Keratinocyte (primary cell): ENCODE measurements around the gene TSPAN18. TPM values are rescaled to one million over a fixed set of nuclear protein-coding genes. Genes with fewer than 3 reads are reported as not detected.

Source experiments
- DNase-seq: peaks from one replicate; pipeline ENCODE4 v3.0.0-alpha.2; 2011; ENCODE audit warnings: low read depth, missing footprints, low spot score
- FAIRE-seq: peaks from 2 replicates; lab custom pipeline; 2011; peaks lifted over from hg19 to GRCh38; lab: Jason Lieb, UNC
- H2AFZ ChIP-seq: 2 replicates; pipeline ENCODE4 v1.6.0; 2012; ENCODE audit warnings: low read length, control low read depth, inconsistent platforms; ENCODE audit not compliant: control insufficient read depth
- H3K27ac ChIP-seq: 2 replicates; pipeline ENCODE4 v1.5.1; 2011; ENCODE audit warnings: low read length; ENCODE audit not compliant: control insufficient read depth, insufficient read depth
- H3K27me3 ChIP-seq: 3 replicates; pipeline ENCODE4 v1.6.0; 2011; ENCODE audit warnings: low read length; ENCODE audit not compliant: control insufficient read depth, insufficient read depth; ENCODE audit errors: extremely low read depth
- H3K36me3 ChIP-seq, 2 experiments: 2 replicates in 1 of 2; 3 replicates in 1 of 2; pipeline ENCODE4 v1.5.1; 2011; ENCODE audit warnings: low read length in 2 of 2, mild to moderate bottlenecking in 1 of 2; ENCODE audit not compliant: control insufficient read depth in 2 of 2, insufficient read depth in 2 of 2; ENCODE audit errors: extremely low read depth in 1 of 2
- H3K4me1 ChIP-seq: 3 replicates; pipeline ENCODE4 v1.5.1; 2011; ENCODE audit warnings: low read length; ENCODE audit not compliant: control insufficient read depth, insufficient read depth; ENCODE audit errors: extremely low read depth
- H3K4me2 ChIP-seq: 3 replicates; pipeline ENCODE4 v1.6.0; 2011; ENCODE audit warnings: low read depth, low read length; ENCODE audit not compliant: control insufficient read depth, insufficient read depth; ENCODE audit errors: extremely low read depth
- H3K4me3 ChIP-seq, 3 experiments: fragments of 200-600 bp in 1 of 3; sonication (generic) in 1 of 3; 2 replicates in 2 of 3; 3 replicates in 1 of 3; pipeline ENCODE4 v1.5.1; 2011 to 2016; ENCODE audit warnings: low read length in 3 of 3, mild to moderate bottlenecking in 3 of 3, control low read depth in 2 of 3, inconsistent platforms in 1 of 3, low read depth in 1 of 3, mixed read lengths in 1 of 3, mixed run types in 1 of 3, moderate library complexity in 1 of 3; ENCODE audit not compliant: control insufficient read depth in 2 of 3, insufficient read depth in 2 of 3; ENCODE audit errors: extremely low read depth in 1 of 3
- H3K79me2 ChIP-seq: 2 replicates; pipeline ENCODE4 v1.6.0; 2012; ENCODE audit warnings: low read length; ENCODE audit not compliant: control insufficient read depth, insufficient read depth
- H3K9ac ChIP-seq: 3 replicates; pipeline ENCODE4 v1.6.0; 2011; ENCODE audit warnings: low read length; ENCODE audit not compliant: control insufficient read depth, insufficient read depth; ENCODE audit errors: extremely low read depth
- H3K9me1 ChIP-seq: 3 replicates; pipeline ENCODE4 v1.6.0; 2011; ENCODE audit warnings: low read length; ENCODE audit not compliant: control insufficient read depth, insufficient read depth; ENCODE audit errors: extremely low read depth
- H3K9me3 ChIP-seq: 2 replicates; pipeline ENCODE4 v1.5.1; 2012; ENCODE audit warnings: low read depth, low read length; ENCODE audit not compliant: control insufficient read depth
- H4K20me1 ChIP-seq: 3 replicates; pipeline ENCODE4 v1.6.0; 2011; ENCODE audit warnings: low read length; ENCODE audit not compliant: control insufficient read depth, insufficient read depth; ENCODE audit errors: extremely low read depth
- EZH2 ChIP-seq: IDR thresholded peaks from one replicate; pipeline ENCODE4 v1.6.1; 2012; ENCODE audit warnings: inconsistent platforms, mild to moderate bottlenecking, low read length, moderate library complexity
- dilution Hi-C: fragments of 300-500 bp; cut with MboI; formaldehyde crosslinking; loops from one replicate; pipeline ENCODE4 v1.7.0; 2020; ENCODE audit warnings: low sequenced_read_pairs; ENCODE audit not compliant: extremely low pct_ligation_motif_present
- polyA plus RNA-seq, 5 experiments: library from polyadenylated mRNA; depleted of rRNA in 3 of 5; stranded (reverse) in 3 of 5; stranded (forward) in 1 of 5; unstranded in 1 of 5; fragments of >200 nt; gene quantifications; 1 replicate in 1 of 5; 2 replicates in 3 of 5; 3 replicates in 1 of 5; pipeline versions ENCODE4 v1.2.1 to v1.2.3, GENCODE V29; 2011 to 2012; ENCODE audit warnings: missing spikeins in 2 of 5, low read depth in 1 of 5, low replicate concordance in 1 of 5
- TF ChIP-seq, protein P1 (sequence below), 3 experiments: IDR thresholded peaks in 1 of 3; conservative IDR thresholded peaks in 1 of 3; optimal IDR thresholded peaks in 1 of 3; 2 replicates in 2 of 3; 3 replicates in 1 of 3; pipeline versions ENCODE3 to v1.5.1; 2011; ENCODE audit warnings: low read length in 3 of 3, mild to moderate bottlenecking in 3 of 3, moderate library complexity in 2 of 3, control low read depth in 1 of 3, inconsistent platforms in 1 of 3; ENCODE audit not compliant: insufficient read depth in 2 of 3; ENCODE audit errors: extremely low read depth in 1 of 3

The TSPAN18 gene
- polyA plus RNA-seq, 1 donor (not counting 4 experiments of a cell fraction or from before 2014, with no cell fraction given) = not detected

DNA sequence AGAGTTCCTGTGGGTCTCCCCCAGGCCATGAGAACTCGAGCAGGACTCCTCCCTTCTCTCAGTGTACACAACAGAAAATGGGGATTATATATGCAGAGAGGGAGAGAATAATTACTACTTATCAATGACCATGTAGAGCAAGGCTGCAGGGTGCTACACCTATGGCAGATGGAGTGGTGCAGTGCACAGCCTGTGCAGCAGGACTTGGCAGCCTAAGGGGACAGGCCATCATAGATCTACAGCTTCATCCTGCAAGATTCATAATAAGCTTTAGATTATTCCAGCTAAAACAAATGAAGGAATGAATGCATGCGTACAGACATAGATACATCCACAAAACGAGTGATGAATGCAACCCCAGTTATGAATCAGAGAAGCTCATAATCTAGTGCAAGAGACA lies 232.3 kb downstream of the TSPAN18 start:
- Histone ChIP-seq H3K9me1 (no peaks in the 10 kb centered on the region), H3K4me2 (no peak overlapping the region), H2AFZ (no peak overlapping the region), H4K20me1 (no peaks in the 10 kb centered on the region), H3K27me3 (peaks cover 7% of the 10 kb centered on the region), H3K4me3 (no peak overlapping the region), H3K9ac (no peak overlapping the region), H3K9me3 (no peaks in the 10 kb centered on the region), H3K36me3 (no peaks in the 10 kb centered on the region), H3K4me1 (peaks cover 11% of the 10 kb centered on the region), H3K79me2 (no peaks in the 10 kb centered on the region), H3K27ac (no peak overlapping the region)
- DNase-seq (no peak), FAIRE-seq (no peak)
- TF ChIP-seq, protein P1, sequence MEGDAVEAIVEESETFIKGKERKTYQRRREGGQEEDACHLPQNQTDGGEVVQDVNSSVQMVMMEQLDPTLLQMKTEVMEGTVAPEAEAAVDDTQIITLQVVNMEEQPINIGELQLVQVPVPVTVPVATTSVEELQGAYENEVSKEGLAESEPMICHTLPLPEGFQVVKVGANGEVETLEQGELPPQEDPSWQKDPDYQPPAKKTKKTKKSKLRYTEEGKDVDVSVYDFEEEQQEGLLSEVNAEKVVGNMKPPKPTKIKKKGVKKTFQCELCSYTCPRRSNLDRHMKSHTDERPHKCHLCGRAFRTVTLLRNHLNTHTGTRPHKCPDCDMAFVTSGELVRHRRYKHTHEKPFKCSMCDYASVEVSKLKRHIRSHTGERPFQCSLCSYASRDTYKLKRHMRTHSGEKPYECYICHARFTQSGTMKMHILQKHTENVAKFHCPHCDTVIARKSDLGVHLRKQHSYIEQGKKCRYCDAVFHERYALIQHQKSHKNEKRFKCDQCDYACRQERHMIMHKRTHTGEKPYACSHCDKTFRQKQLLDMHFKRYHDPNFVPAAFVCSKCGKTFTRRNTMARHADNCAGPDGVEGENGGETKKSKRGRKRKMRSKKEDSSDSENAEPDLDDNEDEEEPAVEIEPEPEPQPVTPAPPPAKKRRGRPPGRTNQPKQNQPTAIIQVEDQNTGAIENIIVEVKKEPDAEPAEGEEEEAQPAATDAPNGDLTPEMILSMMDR (optimal IDR thresholded peaks at IDR 0.05 in 1 of 3, IDR thresholded peaks at IDR 0.05 in 1 of 3, conservative IDR thresholded peaks at IDR 0.05 in 1 of 3; ENCODE audit: extremely low read depth in 1 of 3, insufficient read depth in 2 of 3, low read length in 3 of 3) = no peak
- no peak for TF ChIP-seq EZH2
- dilution Hi-C loops = no loop called here

DNA sequence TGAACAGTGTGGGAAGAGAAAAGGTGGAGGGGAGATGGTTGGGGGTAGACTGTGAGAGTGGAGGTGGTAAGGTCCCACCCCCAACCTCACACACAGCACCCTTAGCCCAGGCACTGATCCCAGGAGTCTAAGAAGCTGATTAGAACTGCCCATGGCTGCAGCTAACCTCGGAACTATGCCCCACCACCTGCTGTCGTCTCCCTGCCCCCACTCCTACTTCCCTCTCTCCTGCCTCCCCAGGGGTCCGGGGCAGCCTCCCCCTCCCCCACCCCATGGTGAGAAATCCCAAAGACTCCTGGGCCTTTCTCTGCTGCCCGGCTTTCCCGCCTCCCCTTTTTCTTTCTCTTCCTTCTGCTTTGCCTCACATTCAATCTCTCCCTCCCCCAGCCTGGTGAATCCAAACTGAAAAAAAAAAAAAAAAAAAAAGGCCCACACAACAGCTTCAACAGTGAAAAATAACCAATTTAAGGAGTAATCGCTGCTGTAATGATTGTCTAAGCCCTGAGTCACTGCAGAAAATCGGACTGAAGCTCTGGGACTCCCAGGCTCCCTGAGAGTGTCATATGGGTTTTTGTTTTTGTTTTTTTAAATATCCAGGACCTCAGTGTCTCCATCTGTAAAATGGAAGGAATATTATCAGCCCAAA lies 233.6 kb downstream of the TSPAN18 start:
- dilution Hi-C loops = no loop called here
- no peak for FAIRE-seq

DNA sequence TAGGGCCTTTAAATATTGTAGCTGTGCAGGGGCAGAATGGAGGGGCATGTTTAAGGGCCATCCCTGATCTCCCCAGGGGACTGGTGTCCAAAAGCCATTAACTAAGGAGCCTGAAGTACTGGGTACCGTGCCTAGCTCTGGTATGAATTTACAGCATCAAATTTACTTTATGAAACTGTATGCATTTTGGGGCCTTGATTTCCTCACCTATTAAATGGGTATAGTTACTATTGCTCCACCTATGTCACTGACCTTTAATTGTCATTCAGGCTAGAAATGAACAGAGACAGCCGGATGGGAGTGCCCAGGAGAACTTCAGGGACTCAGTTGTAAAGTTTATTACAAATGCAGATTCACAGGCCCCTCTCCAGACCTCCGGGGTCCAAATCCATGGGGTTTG lies 235.7 kb downstream of the TSPAN18 start:
- H3K9me1 ChIP-seq = no peaks in the 10 kb centered on the region
- no peaks in the 10 kb centered on the region for H3K36me3 ChIP-seq
- H3K4me2 ChIP-seq = no peak overlapping the region
- H2AFZ ChIP-seq = no peak overlapping the region
- H3K9me3 ChIP-seq = no peaks in the 10 kb centered on the region
- no peak overlapping the region for H3K4me3 ChIP-seq
- peaks cover 7% of the 10 kb centered on the region for H3K27me3 ChIP-seq
- H3K79me2 ChIP-seq = no peaks in the 10 kb centered on the region
- H4K20me1 ChIP-seq = no peaks in the 10 kb centered on the region
- TF ChIP-seq, protein P1 (optimal IDR thresholded peaks at IDR 0.05 in 1 of 3, IDR thresholded peaks at IDR 0.05 in 1 of 3, conservative IDR thresholded peaks at IDR 0.05 in 1 of 3; ENCODE audit: extremely low read depth in 1 of 3, insufficient read depth in 2 of 3, low read length in 3 of 3) = no peak
- no peak for TF ChIP-seq EZH2
- no peak overlapping the region for H3K27ac ChIP-seq
- no peak for FAIRE-seq
- no peak for DNase-seq
- dilution Hi-C loops = no loop called here
- no peak overlapping the region for H3K9ac ChIP-seq
- no peaks in the 10 kb centered on the region for H3K4me1 ChIP-seq

More for the DNA sequence above, 233.6 kb downstream of the TSPAN18 start:
- no peaks in the 10 kb centered on the region for H3K9me3 ChIP-seq
- no peaks in the 10 kb centered on the region for H3K9me1 ChIP-seq
- no peak overlapping the region for H3K4me3 ChIP-seq
- H3K79me2 ChIP-seq = no peaks in the 10 kb centered on the region
- no peak overlapping the region for H3K4me2 ChIP-seq
- no peaks in the 10 kb centered on the region for H3K36me3 ChIP-seq
- H2AFZ ChIP-seq = no peak overlapping the region
- no peak overlapping the region for H3K27ac ChIP-seq
- H3K27me3 ChIP-seq = peaks cover 7% of the 10 kb centered on the region
- TF ChIP-seq EZH2 = no peak
- H3K9ac ChIP-seq = no peak overlapping the region
- H4K20me1 ChIP-seq = no peaks in the 10 kb centered on the region
- no peak for DNase-seq
- H3K4me1 ChIP-seq = peaks cover 5% of the 10 kb centered on the region
